Kidney epithelial cell (primary cell): ENCODE measurements around the gene IRX6. TPM values are rescaled to one million over a fixed set of nuclear protein-coding genes. Genes with fewer than 3 reads are reported as not detected.

Experiments
- DNase-seq: peaks from one replicate; pipeline ENCODE4 v3.0.0-alpha.2; 2010; ENCODE audit warnings: low read depth
- H3K27me3 ChIP-seq: 2 replicates; pipeline ENCODE4 v1.6.0; 2011; ENCODE audit warnings: low read length; ENCODE audit not compliant: control insufficient read depth, insufficient read depth
- H3K36me3 ChIP-seq: 2 replicates; pipeline ENCODE4 v1.5.1; 2011; ENCODE audit warnings: low read length; ENCODE audit not compliant: control insufficient read depth, insufficient read depth
- H3K4me3 ChIP-seq: 2 replicates; pipeline ENCODE4 v1.5.1; 2011; ENCODE audit warnings: low read depth, mild to moderate bottlenecking, control low read depth, low read length
- CTCF ChIP-seq: IDR thresholded peaks from 2 replicates; pipeline ENCODE4 v1.5.1; 2011; ENCODE audit warnings: mild to moderate bottlenecking, moderate library complexity, low read length, control low read depth, inconsistent platforms; ENCODE audit not compliant: insufficient read depth, poor library complexity, severe bottlenecking
- total RNA-seq: library from RNA; depleted of rRNA; stranded (reverse); fragments of >200 nt; gene quantifications from 2 replicates; pipeline ENCODE4 v1.2.3, GENCODE V29; 2015

Gene IRX6
- 0.41 and 1.3 TPM in 2 replicates for total RNA-seq

DNA sequence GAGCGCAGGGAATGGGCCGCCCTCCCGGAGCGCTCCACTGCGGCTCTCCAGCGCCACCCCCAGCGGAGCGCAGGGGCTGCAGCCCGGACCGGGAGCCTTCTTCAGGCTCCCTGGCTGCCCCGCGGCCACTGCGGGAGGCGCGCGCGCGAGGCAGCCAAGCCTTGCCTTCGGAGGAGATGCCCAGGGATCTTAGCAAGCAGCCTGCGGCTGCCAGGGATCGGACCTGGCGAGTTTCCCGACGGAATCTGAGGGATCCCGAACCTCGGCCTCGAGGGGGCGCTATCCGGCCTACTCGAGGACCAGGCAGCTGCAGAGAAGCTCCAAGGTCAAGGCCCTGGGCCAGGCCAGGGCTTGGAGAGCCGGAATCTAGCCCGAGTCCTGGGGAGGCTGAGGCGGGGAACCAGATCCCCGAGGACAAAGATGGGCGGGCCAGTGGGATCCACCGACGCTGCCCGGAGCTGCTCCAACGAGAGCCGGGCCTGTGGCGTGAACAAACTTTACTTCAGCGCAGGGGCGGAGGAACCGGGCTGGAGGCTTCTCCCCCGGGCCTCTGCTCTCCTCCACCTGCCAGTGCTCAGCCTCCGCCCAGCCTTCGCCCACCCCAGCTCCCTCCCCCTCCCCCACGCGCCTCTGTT, at the start of gene IRX6:
Gene IRX6, plus strand, starts transcription at position 567 of the 635 bp plus-strand sequence. CDS start 889 bp downstream, outside the sequence.
- H3K36me3 ChIP-seq: no peaks in the 10 kb centered on the region
- DNase-seq: no peak
- H3K4me3 ChIP-seq: peak within 1 kb of the TSS; percentile 37
- peaks cover 42% of the 10 kb centered on the region for H3K27me3 ChIP-seq
- TF ChIP-seq CTCF: peak; percentile 66

DNA sequence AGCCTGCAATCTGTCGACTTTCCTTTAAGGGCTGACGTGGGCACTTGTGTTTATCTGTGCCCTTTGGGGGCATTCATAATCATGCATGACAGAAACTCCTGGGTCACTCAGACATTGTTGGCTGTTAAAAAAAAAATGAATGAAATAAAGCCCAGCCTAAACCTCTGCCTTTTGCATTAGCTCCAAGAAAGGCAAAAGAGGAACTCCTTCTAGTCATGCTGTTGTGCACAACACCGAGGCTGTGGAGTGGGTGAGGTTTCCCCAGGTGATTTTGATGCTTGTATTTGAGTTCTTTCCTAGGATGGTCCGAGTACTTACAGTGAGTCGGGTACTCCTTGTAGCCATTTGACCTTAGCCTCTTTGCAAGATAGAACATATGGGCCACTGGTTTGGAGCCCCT, 49.6 kb upstream of the IRX6 start:
- Histone ChIP-seq H3K4me3 (no peak overlapping the region), H3K27me3 (no peaks in the 10 kb centered on the region), H3K36me3 (no peaks in the 10 kb centered on the region)
- DNase-seq: no peak
- TF ChIP-seq CTCF: no peak

- DNase-seq: no peak
- no peaks in the 10 kb centered on the region for H3K27me3 ChIP-seq
- TF ChIP-seq CTCF: no peak
These were observed 48.8 kb upstream of the IRX6 start for GRCh38 chr16:55275167-55275566.

GRCh38 chr16:55275869-55276268, 48.1 kb upstream of the IRX6 start:
- no peak for TF ChIP-seq CTCF
- DNase-seq: no peak

More at GRCh38 chr16:55275167-55275566, 48.8 kb upstream of the IRX6 start:
- Histone ChIP-seq H3K4me3 (no peak overlapping the region), H3K36me3 (no peaks in the 10 kb centered on the region)

GRCh38 chr16:55277536-55277935, 46.5 kb upstream of the IRX6 start:
- Histone ChIP-seq H3K27me3 (no peaks in the 10 kb centered on the region), H3K4me3 (no peak overlapping the region), H3K36me3 (no peaks in the 10 kb centered on the region)
- TF ChIP-seq CTCF: no peak
- DNase-seq: no peak

More at GRCh38 chr16:55275869-55276268, 48.1 kb upstream of the IRX6 start:
- Histone ChIP-seq H3K27me3 (no peaks in the 10 kb centered on the region), H3K4me3 (no peak overlapping the region), H3K36me3 (no peaks in the 10 kb centered on the region)

DNA sequence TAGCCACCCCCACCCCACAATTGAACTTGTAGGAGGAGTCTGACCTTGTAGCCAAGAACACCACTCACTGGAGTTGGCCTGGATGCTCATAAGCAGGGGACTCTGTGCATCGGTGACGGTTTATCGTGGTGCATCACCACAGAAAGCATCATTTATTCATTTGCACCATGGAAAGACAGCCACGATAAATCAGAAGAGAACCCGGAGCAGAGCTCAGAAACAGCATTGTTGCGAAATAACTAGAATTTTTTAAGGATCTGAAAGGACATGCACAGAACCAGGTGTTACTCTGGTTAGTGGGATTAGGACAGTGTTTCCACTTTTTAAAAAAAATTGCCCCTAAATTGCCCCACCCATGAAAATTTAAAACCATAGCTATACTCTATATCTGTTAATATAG, 44.4 kb upstream of the IRX6 start:
- Histone ChIP-seq H3K36me3 (no peaks in the 10 kb centered on the region), H3K27me3 (no peaks in the 10 kb centered on the region), H3K4me3 (no peak overlapping the region)
- DNase-seq: no peak
- no peak for TF ChIP-seq CTCF
